ENCODE results near the gene CD200R1. TPM values are rescaled to one million over a fixed set of nuclear protein-coding genes. Genes with fewer than 3 reads are reported as not detected.

Gene CD200R1
- total RNA-seq, 4 donors from 2014 or later, result 0.22 to 2.1 (median 0.91) TPM

DNA sequence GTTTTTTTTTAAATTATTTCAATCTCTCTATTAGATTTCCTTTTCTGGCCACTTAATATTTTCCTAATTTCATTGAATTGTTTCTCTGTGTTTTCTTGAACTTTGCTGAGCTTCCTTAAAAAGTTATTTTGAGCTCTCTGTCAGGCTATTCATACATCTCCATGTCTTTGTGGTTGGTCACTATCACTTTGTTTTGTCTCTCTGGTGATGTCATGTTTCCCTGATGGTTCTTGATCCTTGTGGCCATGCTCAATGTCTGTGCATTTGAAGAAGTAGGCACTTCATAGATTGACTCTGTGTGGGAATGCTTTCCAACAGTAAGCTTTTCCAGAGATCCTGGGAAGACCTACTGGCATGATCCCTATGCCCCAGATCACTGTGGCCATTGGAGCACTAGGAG is 18.6 kb downstream of the CD200R1 start:
- Histone ChIP-seq H3K9me3 (peaks cover 0 to 20% (median 0%) of the 10 kb centered on the region in 4 donors), H3K27ac (no peak overlapping the region), H3K27me3 (no peaks in the 10 kb centered on the region), H3K4me3 (no peak overlapping the region), H3K4me1 (no peaks in the 10 kb centered on the region), H3K36me3 (no peaks in the 10 kb centered on the region)
- no peak for TF ChIP-seq CTCF (IDR thresholded peaks at IDR 0.05)
- no peak for DNase-seq (ENCODE audit: low spot score in 2 of 2)

DNA sequence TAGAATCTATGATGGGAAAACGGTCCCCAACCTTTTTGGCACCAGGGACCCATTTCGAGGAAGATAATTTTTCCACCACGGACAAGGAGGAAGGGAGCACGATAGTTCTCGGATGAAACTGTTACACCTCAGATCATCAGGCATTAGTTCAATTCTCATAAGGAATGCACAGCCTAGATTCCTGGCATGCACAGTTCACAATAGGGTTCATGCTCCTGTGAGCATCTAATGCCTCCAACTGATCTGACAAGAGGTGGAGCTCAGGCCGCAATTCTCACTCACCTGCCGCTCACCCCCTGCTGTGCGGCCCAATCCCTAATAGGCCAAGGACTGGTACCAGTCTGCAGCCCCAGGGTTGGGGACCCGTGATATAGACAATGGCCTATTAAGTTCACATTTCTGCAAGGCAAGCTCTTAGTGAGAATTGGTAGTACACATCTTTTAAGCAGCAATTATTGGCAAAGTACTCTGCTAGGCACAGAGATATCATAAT is 26.5 kb downstream of the CD200R1 start:
- Histone ChIP-seq H3K27ac (no peak overlapping the region), H3K9me3 (peaks cover 0 to 11% (median 3%) of the 10 kb centered on the region in 4 donors), H3K4me1 (no peaks in the 10 kb centered on the region), H3K27me3 (no peaks in the 10 kb centered on the region), H3K36me3 (no peaks in the 10 kb centered on the region), H3K4me3 (no peak overlapping the region)
- TF ChIP-seq POLR2A (IDR thresholded peaks at IDR 0.05) (no peak), EP300 (IDR thresholded peaks at IDR 0.05) (no peak)
- no peak for DNase-seq (ENCODE audit: low spot score in 2 of 2)
- 67 to 74% methylated on average over 9 of the region's 9 CpGs for WGBS, 2 donors

DNA sequence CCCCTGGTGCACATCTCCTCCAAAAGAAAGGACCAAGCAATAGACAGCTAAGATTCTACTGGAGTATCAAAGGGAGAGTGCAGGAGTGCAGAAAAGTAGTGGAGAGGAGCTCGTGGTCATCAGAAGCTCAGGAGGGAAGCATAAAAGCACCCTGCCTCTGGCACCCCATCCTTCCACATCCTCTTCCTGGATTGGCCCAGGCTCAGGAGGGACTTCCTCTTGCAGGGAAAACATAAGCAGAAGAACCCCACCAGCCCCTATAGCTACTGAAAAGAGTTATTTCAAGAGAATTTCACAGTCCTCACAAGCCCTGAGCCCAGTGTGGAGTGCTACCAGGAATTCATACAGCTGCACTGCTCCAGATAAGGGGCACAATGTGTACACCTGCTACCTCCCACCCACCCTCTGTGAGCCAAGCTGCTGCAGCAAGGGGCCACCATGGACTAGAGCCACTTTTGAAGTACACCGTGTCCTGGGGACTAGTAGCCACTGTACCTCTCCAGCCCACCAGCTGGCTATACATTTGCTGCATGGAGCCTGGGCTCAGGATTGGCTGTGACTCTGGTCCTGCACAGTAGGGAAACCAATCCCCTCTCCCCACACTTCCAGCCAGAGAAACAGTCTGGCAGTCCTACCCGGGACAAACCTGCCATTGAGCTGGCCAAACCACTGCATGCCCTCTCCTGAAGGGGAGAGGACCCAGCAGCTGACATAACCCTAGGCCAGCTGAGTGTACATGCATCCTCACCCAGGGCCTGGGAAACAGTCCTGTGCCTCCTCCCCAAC is 43.0 kb downstream of the CD200R1 start:
- H3K27me3 ChIP-seq, result no peaks in the 10 kb centered on the region
- H3K27ac ChIP-seq, result no peak overlapping the region
- TF ChIP-seq EP300 (IDR thresholded peaks at IDR 0.05), result no peak
- no peak for TF ChIP-seq CTCF (IDR thresholded peaks at IDR 0.05)
- TF ChIP-seq POLR2A (IDR thresholded peaks at IDR 0.05), result no peak
- no peak overlapping the region for H3K4me3 ChIP-seq
- no peaks in the 10 kb centered on the region for H3K4me1 ChIP-seq
- no peaks in the 10 kb centered on the region for H3K36me3 ChIP-seq
- peaks cover 0 to 14% (median 6%) of the 10 kb centered on the region in 4 donors for H3K9me3 ChIP-seq
- DNase-seq (ENCODE audit: low spot score in 2 of 2), result no peak
- 73 to 76% methylated on average over 3 of the region's 3 CpGs for WGBS, 2 donors

DNA sequence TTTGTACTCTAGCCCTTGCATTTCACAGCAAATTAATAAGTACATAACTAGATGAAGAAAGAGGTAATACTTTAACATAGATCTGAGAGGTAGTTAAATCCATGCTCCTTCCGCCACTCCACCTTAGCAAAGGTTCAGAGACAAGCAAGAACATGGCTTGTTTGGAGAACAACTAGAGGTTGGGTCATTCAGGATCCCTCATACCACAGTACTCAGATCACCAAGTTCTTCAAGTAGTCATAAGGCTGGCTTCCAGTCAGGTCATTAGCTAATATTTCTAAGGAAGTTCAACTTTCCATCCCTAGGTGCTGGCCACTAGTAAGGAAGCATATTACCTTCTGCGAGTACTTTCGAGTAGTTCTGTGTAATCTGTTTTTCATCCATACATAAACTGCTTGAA is 44.1 kb downstream of the CD200R1 start:
- TF ChIP-seq POLR2A (IDR thresholded peaks at IDR 0.05) (no peak), CTCF (IDR thresholded peaks at IDR 0.05) (no peak), EP300 (IDR thresholded peaks at IDR 0.05) (no peak)
- H3K9me3 ChIP-seq, result peaks cover 0 to 14% (median 5%) of the 10 kb centered on the region in 4 donors
- H3K4me1 ChIP-seq, result no peaks in the 10 kb centered on the region
- H3K36me3 ChIP-seq, result no peaks in the 10 kb centered on the region
- no peaks in the 10 kb centered on the region for H3K27me3 ChIP-seq
- no peak overlapping the region for H3K4me3 ChIP-seq
- WGBS, 2 donors, result 97% methylated on average over 3 of the region's 3 CpGs
- no peak overlapping the region for H3K27ac ChIP-seq
- DNase-seq (ENCODE audit: low spot score in 2 of 2), result no peak

DNA sequence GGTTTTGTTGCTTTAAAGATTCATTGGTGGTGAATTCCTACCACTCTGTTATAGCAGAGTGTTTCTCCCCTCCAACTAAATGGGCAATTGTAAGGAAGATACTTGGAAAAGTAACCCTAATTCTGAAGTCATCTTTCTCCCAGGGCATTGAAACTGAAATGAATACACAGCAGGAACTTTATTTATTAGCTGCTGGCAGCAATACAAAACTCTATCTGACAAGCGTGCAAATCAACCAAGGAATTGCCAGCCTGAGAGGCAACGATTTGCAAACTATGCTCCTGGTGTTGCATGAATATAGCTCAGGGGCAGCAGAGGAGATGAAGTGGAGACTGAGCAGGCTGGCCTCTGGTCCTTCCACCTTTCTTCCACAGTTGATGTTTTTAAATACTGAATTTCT is 48.9 kb downstream of the CD200R1 start:
- H3K4me1 ChIP-seq, result no peaks in the 10 kb centered on the region
- DNase-seq (ENCODE audit: low spot score in 2 of 2), result no peak
- no peak overlapping the region for H3K4me3 ChIP-seq
- H3K27me3 ChIP-seq, result no peaks in the 10 kb centered on the region
- H3K36me3 ChIP-seq, result no peaks in the 10 kb centered on the region
- TF ChIP-seq POLR2A (IDR thresholded peaks at IDR 0.05), result no peak
- no peak for TF ChIP-seq CTCF (IDR thresholded peaks at IDR 0.05)
- no peak for TF ChIP-seq EP300 (IDR thresholded peaks at IDR 0.05)
- H3K9me3 ChIP-seq, result no peaks in the 10 kb centered on the region
- WGBS, 2 donors, result 19 to 30% methylated on average over 2 of the region's 2 CpGs
- no peak overlapping the region for H3K27ac ChIP-seq
